OCI-LY7 (cell line): ENCODE results near the gene NAA60. TPM values are rescaled to one million over a fixed set of nuclear protein-coding genes. Genes with fewer than 3 reads are reported as not detected.
A peak's percentile ranks its signal among the peaks of the same experiment; 100 is the strongest.

Experiments used
- BruUV-seq: library from RNA; stranded (reverse); fragments of 400-500 nt; replicated peaks from 2 replicates; lab custom pipeline; 2021; lab: Mats Ljungman, UMichigan
- CTCF ChIA-PET: fragments of 300-600 bp; sonication (Branson Sonifier 250); formaldehyde crosslinking; loops from one replicate; lab custom pipeline; 2022; ENCODE audit warnings: antibody characterized with exemption; ENCODE audit not compliant: unreplicated experiment; lab: Charles Lee
- POLR2A ChIA-PET: fragments of 300-600 bp; sonication (Branson Sonifier 250); formaldehyde crosslinking; loops from one replicate; lab custom pipeline; 2022; ENCODE audit warnings: antibody characterized with exemption; lab: Charles Lee
- DNase-seq: peaks from one replicate; pipeline ENCODE4 v3.0.0-alpha.2; 2015; ENCODE audit warnings: low spot score
- H2AFZ ChIP-seq: fragments of 200-600 bp; sonication (generic), shearing (Covaris generic); 2 replicates; pipeline ENCODE4 v1.6.1; 2014; ENCODE audit warnings: mild to moderate bottlenecking, antibody characterized with exemption, low read length, moderate library complexity
- H3K27ac ChIP-seq: fragments of 200-600 bp; sonication (generic); 2 replicates; pipeline ENCODE4 v1.5.1; 2014; ENCODE audit warnings: mixed run types, low read depth, mild to moderate bottlenecking, moderate library complexity, low read length, inconsistent platforms; ENCODE audit not compliant: poor library complexity, severe bottlenecking
- H3K36me3 ChIP-seq: fragments of 200-600 bp; sonication (generic); 2 replicates; pipeline ENCODE4 v1.6.1; 2014; ENCODE audit warnings: mild to moderate bottlenecking, antibody characterized with exemption, low read length, moderate library complexity, mixed read lengths; ENCODE audit not compliant: insufficient read depth
- H3K4me1 ChIP-seq: fragments of 200-600 bp; sonication (generic); 2 replicates; pipeline ENCODE4 v1.5.1; 2014; ENCODE audit warnings: mild to moderate bottlenecking, low read length; ENCODE audit not compliant: insufficient read depth, poor library complexity, severe bottlenecking
- H3K4me2 ChIP-seq: fragments of 200-600 bp; sonication (generic); 2 replicates; pipeline ENCODE4 v1.6.1; 2014; ENCODE audit warnings: mild to moderate bottlenecking, low read length
- H3K4me3 ChIP-seq: fragments of 200-600 bp; sonication (generic); 2 replicates; pipeline ENCODE4 v1.5.1; 2014; ENCODE audit warnings: mild to moderate bottlenecking, low read depth, low read length; ENCODE audit not compliant: poor library complexity, severe bottlenecking
- H3K79me2 ChIP-seq: fragments of 200-600 bp; sonication (generic); 2 replicates; pipeline ENCODE4 v1.6.1; 2016; ENCODE audit warnings: low read depth, mild to moderate bottlenecking, low read length, moderate library complexity, mixed read lengths; ENCODE audit not compliant: insufficient read depth
- H3K9me2 ChIP-seq: fragments of 200-600 bp; sonication (generic); 2 replicates; pipeline ENCODE4 v1.6.1; 2016; ENCODE audit warnings: mild to moderate bottlenecking, low read length, mixed read lengths; ENCODE audit not compliant: insufficient read depth
- H3K9me3 ChIP-seq: fragments of 200-600 bp; sonication (generic); 2 replicates; pipeline ENCODE4 v1.6.1; 2014; ENCODE audit warnings: mild to moderate bottlenecking, mixed run types, low read length, mixed read lengths
- H4K20me1 ChIP-seq: fragments of 200-600 bp; sonication (generic); 2 replicates; pipeline ENCODE4 v1.6.1; 2014; ENCODE audit warnings: mild to moderate bottlenecking, antibody characterized with exemption, low read length, moderate library complexity, mixed read lengths; ENCODE audit not compliant: insufficient read depth
- EZH2phosphoT487 ChIP-seq: fragments of 200-600 bp; sonication (generic); IDR thresholded peaks from 2 replicates; pipeline ENCODE4 v1.6.1; 2018; ENCODE audit warnings: low read depth, borderline replicate concordance, mild to moderate bottlenecking, mixed run types, antibody characterized with exemption, low read length, moderate library complexity, mixed read lengths
- intact Hi-C: fragments of 100-400 bp; cut with micrococcal nuclease; formaldehyde crosslinking; loops from one replicate; pipeline ENCODE4 v1.10.0; 2022; ENCODE audit not compliant: unreplicated experiment
- total RNA-seq, 2 experiments: library from RNA; depleted of rRNA in 1 of 2; stranded (reverse); fragments of >200 nt in 1 of 2; shearing (Covaris generic) in 1 of 2; gene quantifications; 2 replicates each; pipeline ENCODE4 v1.2.3, GENCODE V29; 2014 to 2022
- TF ChIP-seq, protein P1 (sequence below): fragments of 200-600 bp; sonication (generic); conservative IDR thresholded peaks from 2 replicates; pipeline ENCODE4 v1.5.1; 2014; ENCODE audit warnings: mild to moderate bottlenecking, antibody characterized with exemption, low read length, moderate library complexity, mixed read lengths

NAA60 gene
- total RNA-seq, 2 experiments from 2014 or later: 24.8 to 40.1 TPM

DNA sequence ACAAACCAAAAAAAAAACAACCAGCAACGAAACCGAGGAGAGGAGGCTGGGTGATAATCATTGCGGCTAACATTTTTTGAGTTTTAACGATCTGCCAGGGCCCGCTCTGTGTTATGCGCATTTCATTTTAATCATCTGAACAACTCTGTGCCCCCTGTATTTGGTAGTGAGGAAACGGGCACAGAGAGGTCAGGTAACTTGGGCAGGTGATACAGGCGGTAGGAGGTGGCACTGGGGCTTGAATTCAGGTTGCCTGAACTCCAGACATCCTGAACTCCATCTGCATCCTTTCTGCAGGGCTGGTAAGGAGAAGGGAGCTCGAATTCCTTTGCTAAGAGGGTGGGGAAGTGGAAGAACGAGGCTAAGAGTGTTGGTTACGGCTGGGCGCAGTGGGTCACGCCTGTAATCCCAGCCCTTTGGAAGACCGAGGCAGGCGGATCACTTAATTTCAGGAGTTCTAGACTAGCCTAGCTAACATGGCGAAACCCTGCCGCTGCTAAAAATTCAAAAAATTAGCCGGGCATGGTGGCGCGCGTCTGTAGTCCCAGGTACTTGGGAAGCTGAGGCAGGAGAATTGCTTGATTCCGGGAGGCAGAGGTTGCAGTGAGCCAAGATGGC lies 58.4 kb downstream of the NAA60 start:
- no peak overlapping the region for H3K27ac ChIP-seq
- no TSS peak for BruUV-seq

GRCh38 chr16:3503523-3503922 lies 60.0 kb downstream of the NAA60 start:
- no peaks in the 10 kb centered on the region for H3K36me3 ChIP-seq
- DNase-seq: peak; percentile 21
- no peaks in the 10 kb centered on the region for H4K20me1 ChIP-seq
- ChIA-PET POLR2A (no interaction called here), CTCF (no interaction called here)
- no peaks in the 10 kb centered on the region for H3K9me2 ChIP-seq
- H2AFZ ChIP-seq: no peak overlapping the region; the same call in 1 of the 2 replicates
- H3K9me3 ChIP-seq: no peaks in the 10 kb centered on the region
- TF ChIP-seq, protein P1, sequence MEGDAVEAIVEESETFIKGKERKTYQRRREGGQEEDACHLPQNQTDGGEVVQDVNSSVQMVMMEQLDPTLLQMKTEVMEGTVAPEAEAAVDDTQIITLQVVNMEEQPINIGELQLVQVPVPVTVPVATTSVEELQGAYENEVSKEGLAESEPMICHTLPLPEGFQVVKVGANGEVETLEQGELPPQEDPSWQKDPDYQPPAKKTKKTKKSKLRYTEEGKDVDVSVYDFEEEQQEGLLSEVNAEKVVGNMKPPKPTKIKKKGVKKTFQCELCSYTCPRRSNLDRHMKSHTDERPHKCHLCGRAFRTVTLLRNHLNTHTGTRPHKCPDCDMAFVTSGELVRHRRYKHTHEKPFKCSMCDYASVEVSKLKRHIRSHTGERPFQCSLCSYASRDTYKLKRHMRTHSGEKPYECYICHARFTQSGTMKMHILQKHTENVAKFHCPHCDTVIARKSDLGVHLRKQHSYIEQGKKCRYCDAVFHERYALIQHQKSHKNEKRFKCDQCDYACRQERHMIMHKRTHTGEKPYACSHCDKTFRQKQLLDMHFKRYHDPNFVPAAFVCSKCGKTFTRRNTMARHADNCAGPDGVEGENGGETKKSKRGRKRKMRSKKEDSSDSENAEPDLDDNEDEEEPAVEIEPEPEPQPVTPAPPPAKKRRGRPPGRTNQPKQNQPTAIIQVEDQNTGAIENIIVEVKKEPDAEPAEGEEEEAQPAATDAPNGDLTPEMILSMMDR: no peak
- no peak for TF ChIP-seq EZH2phosphoT487
- intact Hi-C loops: loop anchor here (5.0 to 10.0 kb wide), 2 partner anchors 101 to 349 kb away; partner anchors contain the start of genes ZNF174 and ZSCAN32
- no TSS peak for BruUV-seq
- no peaks in the 10 kb centered on the region for H3K79me2 ChIP-seq
- H3K27ac ChIP-seq: no peak overlapping the region
- no peak overlapping the region for H3K4me3 ChIP-seq
- peak overlapping the region; percentile 21; the same call in 1 of the 2 replicates for H3K4me2 ChIP-seq
- H3K4me1 ChIP-seq: peaks cover 16% of the 10 kb centered on the region

More for the DNA sequence above, 58.4 kb downstream of the NAA60 start:
- intact Hi-C loops: loop anchor here (2.0 to 10.0 kb wide), 3 partner anchors 43 to 347 kb away; partner anchors contain the start of genes ZNF174 and ZSCAN32
- Histone ChIP-seq H3K4me3 (peak overlapping the region; percentile 77), H3K36me3 (no peaks in the 10 kb centered on the region), H3K4me1 (peaks cover 16% of the 10 kb centered on the region), H4K20me1 (no peaks in the 10 kb centered on the region), H3K79me2 (no peaks in the 10 kb centered on the region), H2AFZ (no peak overlapping the region), H3K9me3 (no peaks in the 10 kb centered on the region), H3K9me2 (no peaks in the 10 kb centered on the region), H3K4me2 (peak overlapping the region; percentile 84)
- ChIA-PET CTCF (no interaction called here), POLR2A (no interaction called here)
- DNase-seq: no peak
- TF ChIP-seq, protein P1: no peak

GRCh38 chr16:3508736-3509135 lies 65.3 kb downstream of the NAA60 start:
- no peak for DNase-seq
- no TSS peak for BruUV-seq
- Histone ChIP-seq H3K79me2 (no peaks in the 10 kb centered on the region), H3K27ac (no peak overlapping the region), H3K9me2 (no peaks in the 10 kb centered on the region), H3K4me3 (no peak overlapping the region), H2AFZ (no peak overlapping the region), H4K20me1 (no peaks in the 10 kb centered on the region), H3K9me3 (no peaks in the 10 kb centered on the region), H3K4me2 (no peak overlapping the region), H3K36me3 (no peaks in the 10 kb centered on the region), H3K4me1 (peaks cover 1% of the 10 kb centered on the region)
- ChIA-PET CTCF (no interaction called here), POLR2A (no interaction called here)
- TF ChIP-seq, protein P1: no peak
- TF ChIP-seq EZH2phosphoT487: no peak
- intact Hi-C loops: loop anchor here (10.0 kb wide), 1 partner anchor 354 kb away; no protein-coding TSS in a partner anchor
